K562 (cell line): ENCODE results near the gene RNU1-2. TPM values are rescaled to one million over a fixed set of nuclear protein-coding genes. Genes with fewer than 3 reads are reported as not detected.
A peak's percentile ranks its signal among the peaks of the same experiment; 100 is the strongest.

Source experiments
- ATAC-seq: fragments of 200-7000 bp; cut with Tn5 transposase; 3 replicates; pipeline ENCODE4 v1.9.1; 2020; ENCODE audit warnings: moderate library complexity
- BruUV-seq: library from RNA; stranded (reverse); fragments of 400-500 nt; replicated peaks from 2 replicates; lab custom pipeline; 2021; lab: Mats Ljungman, UMichigan
- CTCF ChIA-PET: fragments of 300-600 bp; formaldehyde crosslinking; extraction: SDS; loops from one replicate; lab custom pipeline; 2021; ENCODE audit warnings: low intra/inter-chr PET ratio; lab: Yijun Ruan, JAX
- POLR2A ChIA-PET: fragments of 300-600, 350-650 bp; sonication (Branson Sonifier 250); formaldehyde crosslinking; extraction: SDS; loops from one replicate; lab custom pipeline; 2021; ENCODE audit warnings: antibody characterized with exemption, inconsistent platforms; lab: Yijun Ruan, JAX
- DNase-seq, 4 experiments: peaks; one replicate each; pipeline versions ENCODE4 v3.0.0 to v3.0.0-alpha.2; 2011 to 2018; ENCODE audit warnings: low spot score in 3 of 4, mixed read lengths in 3 of 4; ENCODE audit errors: extremely low read depth in 1 of 4
- FAIRE-seq: peaks from 2 replicates; lab custom pipeline; 2011; peaks lifted over from hg19 to GRCh38; lab: Jason Lieb, UNC
- H2AFZ ChIP-seq: 2 replicates; pipeline ENCODE4 v1.6.0; 2011; ENCODE audit warnings: low read depth, low read length, control low read depth, inconsistent platforms
- H3K27ac ChIP-seq: fragments of 200-600 bp; 3 replicates; pipeline ENCODE4 v1.8.0; 2011; ENCODE audit warnings: low read depth, mild to moderate bottlenecking, control low read depth, inconsistent platforms, low read length, moderate library complexity, mixed read lengths; ENCODE audit errors: extremely low read depth
- H3K27me3 ChIP-seq, 2 experiments: fragments of 300-600 bp in 1 of 2; 2 replicates in 1 of 2; 3 replicates in 1 of 2; pipeline versions ENCODE4 v1.6.0 to v1.8.0; 2011; ENCODE audit warnings: inconsistent platforms in 2 of 2, low read length in 2 of 2, mild to moderate bottlenecking in 1 of 2, mixed read lengths in 1 of 2, moderate library complexity in 1 of 2; ENCODE audit not compliant: control insufficient read depth in 2 of 2, insufficient read depth in 2 of 2
- H3K36me3 ChIP-seq: fragments of 300-600 bp; 3 replicates; pipeline ENCODE4 v1.8.0; 2011; ENCODE audit warnings: mild to moderate bottlenecking, low read length, inconsistent platforms; ENCODE audit not compliant: control insufficient read depth, insufficient read depth
- H3K4me1 ChIP-seq, 2 experiments: fragments of 200-600 bp in 1 of 2; replicated peaks in 1 of 2; 2 replicates in 1 of 2; 3 replicates in 1 of 2; pipeline versions ENCODE4 v1.5.1 to v1.8.0; 2011; ENCODE audit warnings: inconsistent platforms in 2 of 2, low read length in 2 of 2, mild to moderate bottlenecking in 1 of 2, mixed read lengths in 1 of 2, moderate library complexity in 1 of 2; ENCODE audit not compliant: control insufficient read depth in 2 of 2, insufficient read depth in 2 of 2
- H3K4me2 ChIP-seq: 2 replicates; pipeline ENCODE4 v1.6.1; 2011; ENCODE audit warnings: low read length, control low read depth, inconsistent platforms, mixed read lengths; ENCODE audit not compliant: insufficient read depth
- H3K4me3 ChIP-seq: fragments of 200-600 bp; sonication (generic), shearing (Covaris generic); 2 replicates; pipeline ENCODE4 v1.5.1; 2016; ENCODE audit warnings: control low read depth, inconsistent platforms
- H3K79me2 ChIP-seq: fragments of 200-600 bp; 3 replicates; pipeline ENCODE4 v1.8.0; 2011; ENCODE audit warnings: low read length, inconsistent platforms; ENCODE audit not compliant: control insufficient read depth, insufficient read depth
- H3K9ac ChIP-seq, 2 experiments: 2 replicates each; pipeline versions ENCODE4 v1.6.0 to v1.6.1; 2011; ENCODE audit warnings: low read depth in 2 of 2, low read length in 2 of 2, control low read depth in 1 of 2, inconsistent platforms in 1 of 2, mild to moderate bottlenecking in 1 of 2, mixed read lengths in 1 of 2; ENCODE audit not compliant: insufficient read depth in 1 of 2
- H3K9me1 ChIP-seq: one replicate; pipeline ENCODE4 v1.6.0; 2011; ENCODE audit warnings: inconsistent platforms, mild to moderate bottlenecking, low read length, moderate library complexity; ENCODE audit not compliant: control insufficient read depth, insufficient read depth
- H3K9me3 ChIP-seq: replicated peaks from 2 replicates; pipeline ENCODE4 v1.5.1; 2011; ENCODE audit warnings: low read depth, low read length, inconsistent platforms; ENCODE audit not compliant: control insufficient read depth, insufficient read depth
- H4K20me1 ChIP-seq: replicated peaks from 2 replicates; pipeline ENCODE4 v1.6.1; 2011; ENCODE audit warnings: low read length, inconsistent platforms, mixed read lengths; ENCODE audit not compliant: control insufficient read depth, insufficient read depth
- ATF3 ChIP-seq, 2 experiments: fragments of 450-650 bp in 1 of 2; sonication (generic) in 1 of 2; formaldehyde crosslinking in 1 of 2; IDR thresholded peaks in 1 of 2; conservative IDR thresholded peaks in 1 of 2; 2 replicates each; pipeline versions ENCODE4 v1.6.1 to v1.8.1; 2016 to 2023; ENCODE audit warnings: mild to moderate bottlenecking in 2 of 2, moderate library complexity in 2 of 2, inconsistent platforms in 1 of 2, missing genetic modification reagents in 1 of 2
- HDAC2 ChIP-seq: fragments of 450-650 bp; IDR thresholded peaks from 2 replicates; pipeline ENCODE4 v1.6.1; 2016; ENCODE audit warnings: mild to moderate bottlenecking
- HNRNPUL1 ChIP-seq: fragments of 200-400 bp; formaldehyde crosslinking; IDR thresholded peaks from 2 replicates; pipeline ENCODE4 v1.6.1; 2017; ENCODE audit warnings: low read length
- JUND ChIP-seq, 2 experiments: IDR thresholded peaks; 2 replicates in 1 of 2; 3 replicates in 1 of 2; pipeline ENCODE4 v1.6.1; 2011; ENCODE audit warnings: borderline replicate concordance in 2 of 2, low read depth in 2 of 2, low read length in 2 of 2, improper control_type of control experiment in 1 of 2, missing biosample characterization in 1 of 2, missing genetic modification characterization in 1 of 2, missing genetic modification reagents in 1 of 2
- MAFG ChIP-seq: fragments of 450-650 bp; conservative IDR thresholded peaks from 2 replicates; pipeline ENCODE4 v1.6.1; 2016; ENCODE audit warnings: missing genetic modification characterization, missing compliant biosample characterization
- MLLT1 ChIP-seq, 2 experiments: fragments of 450-650 bp; IDR thresholded peaks; 2 replicates each; pipeline ENCODE4 v1.6.1; 2016
- NFRKB ChIP-seq: fragments of 450-650 bp; IDR thresholded peaks from 2 replicates; pipeline ENCODE4 v1.6.1; 2016; ENCODE audit warnings: low read depth
- RCOR1 ChIP-seq, 2 experiments: IDR thresholded peaks; 2 replicates each; pipeline ENCODE4 v1.6.1; 2012; ENCODE audit warnings: low read depth in 2 of 2, low read length in 2 of 2, borderline replicate concordance in 1 of 2, improper control_type of control experiment in 1 of 2
- SMARCA4 ChIP-seq: fragments of 450-650 bp; IDR thresholded peaks from 2 replicates; pipeline ENCODE4 v1.6.1; 2016
- SMARCE1 ChIP-seq: fragments of 450-650 bp; IDR thresholded peaks from 2 replicates; pipeline ENCODE4 v1.7.1; 2016; ENCODE audit warnings: mild to moderate bottlenecking
- ZNF197 ChIP-seq: fragments of 200-800 bp; sonication (Bioruptor generic); IDR thresholded peaks from 2 replicates; pipeline ENCODE4 v1.6.1; 2016; ENCODE audit warnings: low read depth, missing genetic modification characterization, missing compliant biosample characterization
- ZNF589 ChIP-seq: fragments of 200-800 bp; sonication (Bioruptor generic); IDR thresholded peaks from 2 replicates; pipeline ENCODE4 v1.6.1; 2016; ENCODE audit warnings: low read depth, missing genetic modification characterization, missing compliant biosample characterization
- ZNF639 ChIP-seq, 2 experiments: fragments of 200-800 bp in 1 of 2; sonication (Bioruptor generic) in 1 of 2; sonication (generic) in 1 of 2; formaldehyde crosslinking in 1 of 2; IDR thresholded peaks in 1 of 2; conservative IDR thresholded peaks in 1 of 2; 2 replicates each; pipeline versions ENCODE4 v1.5.0 to v1.6.1; 2016 to 2020; ENCODE audit warnings: missing compliant biosample characterization in 1 of 2, missing genetic modification characterization in 1 of 2, missing genetic modification reagents in 1 of 2
- ZNF644 ChIP-seq: fragments of 200-800 bp; sonication (Bioruptor generic); IDR thresholded peaks from 2 replicates; pipeline ENCODE4 v1.6.1; 2016; ENCODE audit warnings: low read depth, missing genetic modification characterization, missing compliant biosample characterization
- WGBS: fragments of 100-300 bp; shearing (Covaris generic); methylation state at CpG from one replicate; pipeline ENCODE4 v1.1.6; 2016; ENCODE audit warnings: low coverage, mixed read lengths; ENCODE audit not compliant: insufficient coverage; ENCODE audit errors: missing lambda C conversion rate; 5-methylcytosine and 5-hydroxymethylcytosine counted together
- in situ Hi-C: fragments of 300-500 bp; cut with MboI; formaldehyde crosslinking; loops from 4 replicates; pipeline ENCODE4 v1.15.0; 2018; ENCODE audit warnings: inconsistent platforms, mixed read lengths
- intact Hi-C: fragments of 100-400 bp; cut with micrococcal nuclease; formaldehyde crosslinking; loops from 2 replicates; pipeline ENCODE4 v1.14.2; 2022
- polyA plus RNA-seq, 8 experiments: library from polyadenylated mRNA; depleted of rRNA in 4 of 8; stranded (reverse) in 5 of 8; unstranded in 3 of 8; fragments of >200 nt; fragmentation: Nextera tagmentation in 2 of 8; fragmentation: Illumina TruSeq in 1 of 8; extraction: Ambion mirVana in 2 of 8; extraction: Trizol in 1 of 8; gene quantifications; 2 replicates each; pipeline versions ENCODE4 v1.2.1 to v1.2.3, GENCODE V29; 2011 to 2014; ENCODE audit warnings: inconsistent platforms in 1 of 8, missing spikeins in 1 of 8
- total RNA-seq, 7 experiments: library from RNA; depleted of rRNA in 6 of 7; stranded (reverse); fragments of >200 nt in 6 of 7; fragmentation: Illumina TruSeq in 2 of 7; extraction: Trizol in 2 of 7; gene quantifications; 2 replicates each; pipeline versions ENCODE4 v1.2.1 to v1.2.3, GENCODE V29; 2011 to 2021; ENCODE audit warnings: low replicate concordance in 1 of 7

The RNU1-2 gene
- total and polyA plus RNA-seq, 9 of the 15 experiments (the other 6 are each of a cell fraction or from before 2014, with no cell fraction given) = under 0.01 to 32,823 (median 2,538) TPM; not detected in 4

GRCh38 chr1:16903054-16903453, 7.3 kb downstream of the RNU1-2 start:
- 25% methylated on average over 2 of the region's 2 CpGs for WGBS
- H3K9me1 ChIP-seq = no peaks in the 10 kb centered on the region
- FAIRE-seq (no peak), ATAC-seq (peak; percentile 26), DNase-seq (peak in 1 of 4 experiments; percentile 62)
- H3K27me3 ChIP-seq = no peaks in the 10 kb centered on the region
- peak overlapping the region; percentile 83 for H2AFZ ChIP-seq
- no TSS peak for BruUV-seq
- peaks cover 13 to 19% of the 10 kb centered on the region in 2 experiments; a peak in 4 of 5 replicates for H3K4me1 ChIP-seq
- peak overlapping the region; percentile 70 to 98; a peak in 3 of 4 replicates for H3K9ac ChIP-seq
- in situ Hi-C loops = loop anchor here (25.0 kb wide), 1 partner anchor 291 kb away; the partner anchor contains the start of gene NBPF1
- H3K9me3 ChIP-seq = 0 out of 2 replicates have a peak, but pooled peaks cover 7% of the 10 kb centered on the region
- peak overlapping the region; percentile 99 for H3K27ac ChIP-seq
- H3K4me3 ChIP-seq = no peak overlapping the region
- H3K4me2 ChIP-seq = peak overlapping the region; percentile 75
- CTCF ChIA-PET = no interaction called here
- H3K36me3 ChIP-seq = no peaks in the 10 kb centered on the region
- no peaks in the 10 kb centered on the region for H3K79me2 ChIP-seq
- intact Hi-C loops = no loop called here
- H4K20me1 ChIP-seq = no peaks in the 10 kb centered on the region
- POLR2A ChIA-PET = interaction anchor here (0.8 to 1.2 kb wide), 2 partner anchors 24 to 389 kb away, joined by 3 to 5 read pairs; no protein-coding TSS in a partner anchor
- TF ChIP-seq MLLT1 (IDR thresholded peaks at IDR 0.05) = peak in 1 of 2 experiments; percentile 18; a peak in 1 of 4 replicates
- no peak for TF ChIP-seq MAFG (tag)
- TF ChIP-seq RCOR1 (IDR thresholded peaks at IDR 0.05; ENCODE audit: borderline replicate concordance in 1 of 2, low read depth in 2 of 2, low read length in 2 of 2) = 0 out of 4 replicates have a peak, but pooled peaks of 1 of the 2 experiments have one; percentile 48
- TF ChIP-seq SMARCA4 = 0 out of 2 replicates have a peak, but pooled peaks have one; percentile 24
- TF ChIP-seq ZNF644 (tag) = peak; percentile 36; the same call in 1 of the 2 replicates
- 0 out of 2 replicates have a peak, but pooled peaks have one; percentile 30 for TF ChIP-seq HDAC2
- no peak for TF ChIP-seq HNRNPUL1
- TF ChIP-seq ZNF197 (CRISPR knock-in tag) = 0 out of 2 replicates have a peak, but pooled peaks have one; percentile 23
- TF ChIP-seq ZNF639 (CRISPR knock-in tag; conservative IDR thresholded peaks at IDR 0.05 in 1 of 2, IDR thresholded peaks at IDR 0.05 in 1 of 2) = peak in 1 of 2 experiments; percentile 5; a peak in 1 of 4 replicates
- TF ChIP-seq JUND (IDR thresholded peaks at IDR 0.05; ENCODE audit: borderline replicate concordance, low read depth, low read length) = 0 out of 2 replicates have a peak, but pooled peaks have one; percentile 31
- TF ChIP-seq JUND (tag; IDR thresholded peaks at IDR 0.05; ENCODE audit: borderline replicate concordance, low read depth, low read length) = no peak; the same call in 2 of the 3 replicates
- peak; percentile 19; the same call in 1 of the 2 replicates for TF ChIP-seq ATF3 (IDR thresholded peaks at IDR 0.05)
- TF ChIP-seq ATF3 (CRISPR knock-in tag; conservative IDR thresholded peaks at IDR 0.05) = no peak
- 0 out of 2 replicates have a peak, but pooled peaks have one; percentile 9 for TF ChIP-seq ZNF589 (CRISPR knock-in tag)
- peak; percentile 63; the same call in 1 of the 2 replicates for TF ChIP-seq NFRKB
- TF ChIP-seq SMARCE1 = peak; percentile 19; the same call in 1 of the 2 replicates
